ENCODE results near the gene LUC7L3.

LUC7L3 gene

DNA sequence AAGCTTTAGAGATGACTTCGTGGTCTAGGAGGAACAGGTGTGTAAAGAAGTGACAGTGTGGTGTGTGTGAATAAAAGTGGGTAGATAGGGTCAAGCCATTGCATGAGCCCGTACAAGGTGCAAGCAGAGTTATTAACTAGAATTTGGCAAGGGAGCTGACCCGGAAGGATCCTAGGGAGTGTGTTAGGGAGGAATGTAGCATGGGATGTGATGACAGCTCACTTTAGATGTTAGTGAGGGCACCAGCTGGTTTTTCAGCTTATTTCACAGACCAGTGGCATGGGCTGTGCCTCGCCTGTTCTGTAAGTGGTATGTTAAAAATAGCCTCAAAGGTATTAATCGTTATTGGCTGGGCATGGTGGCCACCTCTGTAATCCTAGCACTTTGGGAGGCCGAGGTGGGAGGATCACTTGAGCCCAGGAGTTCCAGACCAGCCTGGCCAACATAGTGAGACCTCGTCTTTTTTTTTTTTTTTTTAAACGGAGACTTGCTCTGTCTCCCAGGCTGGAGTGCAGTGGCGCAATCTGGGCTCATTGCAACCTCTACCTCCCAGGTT, 39.7 kb downstream of the LUC7L3 start:
- DNase-seq (ENCODE audit: low spot score) = no peak

DNA sequence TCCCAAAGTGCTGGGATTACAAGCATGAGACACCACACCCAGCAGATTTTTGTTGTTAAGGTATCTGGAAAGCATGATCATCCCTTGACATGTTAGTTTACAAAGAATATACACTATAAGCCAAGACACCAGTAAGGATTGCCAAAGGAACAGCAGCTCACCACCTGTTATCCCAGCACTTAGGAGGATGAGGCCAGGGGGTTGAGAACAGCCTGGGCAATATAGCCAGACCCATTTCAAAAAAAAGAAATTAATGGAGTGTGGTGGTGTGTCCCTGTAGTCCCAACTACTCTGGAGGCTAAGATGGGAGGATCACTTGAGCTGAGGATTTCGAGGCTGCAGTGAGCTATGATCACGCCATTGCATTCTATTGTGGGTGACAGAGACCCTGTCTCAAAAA, 42.8 kb downstream of the LUC7L3 start:
- no peak for DNase-seq (ENCODE audit: low spot score)

DNA sequence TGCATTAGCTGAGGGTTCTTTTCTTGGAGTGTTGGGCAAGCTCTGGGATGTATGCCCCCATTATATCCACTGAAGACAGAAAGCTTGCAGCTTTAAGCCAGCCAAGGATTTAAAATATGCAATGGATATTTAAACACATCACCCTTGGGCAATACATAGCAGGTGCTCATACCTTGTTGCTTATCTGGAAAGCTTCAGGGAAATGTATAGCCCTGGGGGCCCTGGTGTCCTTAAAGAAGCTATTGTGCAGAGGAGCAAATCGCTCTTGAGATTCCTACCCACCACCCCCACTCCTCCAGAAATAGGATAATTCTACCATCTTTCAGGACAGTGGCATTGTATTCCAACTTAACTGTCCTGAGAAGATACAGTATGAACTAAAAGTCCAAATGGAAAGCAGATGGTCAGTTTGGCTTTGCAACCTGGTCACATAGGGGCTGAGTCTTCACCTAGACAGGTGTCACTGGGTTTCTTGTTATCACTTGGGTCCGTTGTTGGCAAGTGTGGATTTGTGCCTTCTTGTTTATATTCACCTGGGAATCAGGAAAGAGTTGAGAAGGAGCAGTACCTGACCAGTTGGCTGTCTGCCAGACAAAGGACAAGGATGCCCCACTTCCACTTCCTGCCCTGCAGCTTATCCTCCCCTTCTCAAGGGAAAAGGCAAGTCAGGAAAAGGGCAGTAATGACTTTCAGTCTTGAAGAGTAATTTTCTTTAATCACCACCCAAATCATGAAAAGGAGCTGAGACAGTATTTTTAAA, 44.5 kb downstream of the LUC7L3 start:
- no peak for DNase-seq (ENCODE audit: low spot score)

DNA sequence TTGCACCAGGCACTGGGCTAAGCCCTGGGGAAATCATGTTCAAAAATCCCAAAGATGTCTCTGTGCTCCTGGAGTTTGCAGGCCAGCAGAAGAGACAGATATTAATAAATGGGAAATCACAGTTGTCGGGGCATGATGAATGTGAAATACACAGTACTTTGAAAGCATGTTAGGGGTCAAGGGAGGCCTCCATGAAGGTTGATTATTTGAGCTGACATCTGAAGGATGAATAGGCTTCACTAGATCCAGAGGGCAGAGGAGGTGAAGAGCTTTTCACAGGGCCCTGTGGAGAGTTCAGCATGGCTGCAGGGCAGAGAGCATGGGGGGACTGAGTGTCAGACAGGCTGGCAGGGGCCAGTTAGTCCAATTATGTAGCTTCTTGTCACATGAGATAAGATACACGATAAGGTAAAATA, 45.3 kb downstream of the LUC7L3 start:
- no peak for DNase-seq (ENCODE audit: low spot score)

DNA sequence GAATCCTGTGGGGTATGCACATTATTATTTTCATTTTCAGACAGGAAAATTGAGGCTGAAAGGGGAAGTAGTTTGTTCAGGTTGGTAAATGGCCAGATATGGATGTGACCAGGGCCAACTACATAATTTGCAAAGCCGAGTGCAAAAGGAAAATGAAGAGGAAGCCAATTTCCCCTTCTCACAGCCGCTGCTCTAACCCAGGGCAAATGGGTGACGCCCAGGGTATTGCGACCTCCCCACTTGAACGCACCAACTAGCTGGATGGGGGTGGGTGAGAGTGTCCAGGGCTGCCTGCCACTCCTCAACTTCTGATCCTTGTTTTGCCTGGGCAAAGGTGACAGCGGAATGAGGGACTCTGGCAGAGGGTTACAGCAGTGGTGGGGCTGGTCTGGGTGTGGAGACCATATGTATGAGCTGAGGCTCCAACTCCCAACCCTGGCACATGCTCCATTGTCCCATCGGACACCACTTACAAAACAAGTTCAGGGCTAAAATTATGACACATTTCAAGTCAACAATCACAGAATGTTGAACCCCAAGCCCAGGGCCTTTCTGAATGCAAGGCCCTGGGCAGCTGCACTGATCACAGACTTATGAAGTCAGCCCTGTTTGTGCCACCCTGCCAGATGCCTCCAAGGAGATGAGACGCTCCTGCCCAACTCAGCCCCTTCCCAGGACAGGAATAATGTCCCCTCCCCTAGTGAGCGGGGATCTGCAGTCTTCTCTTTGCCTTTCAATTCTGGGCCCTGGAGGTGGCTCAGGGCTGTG, 46.2 kb downstream of the LUC7L3 start:
- DNase-seq (ENCODE audit: low spot score) = no peak

DNA sequence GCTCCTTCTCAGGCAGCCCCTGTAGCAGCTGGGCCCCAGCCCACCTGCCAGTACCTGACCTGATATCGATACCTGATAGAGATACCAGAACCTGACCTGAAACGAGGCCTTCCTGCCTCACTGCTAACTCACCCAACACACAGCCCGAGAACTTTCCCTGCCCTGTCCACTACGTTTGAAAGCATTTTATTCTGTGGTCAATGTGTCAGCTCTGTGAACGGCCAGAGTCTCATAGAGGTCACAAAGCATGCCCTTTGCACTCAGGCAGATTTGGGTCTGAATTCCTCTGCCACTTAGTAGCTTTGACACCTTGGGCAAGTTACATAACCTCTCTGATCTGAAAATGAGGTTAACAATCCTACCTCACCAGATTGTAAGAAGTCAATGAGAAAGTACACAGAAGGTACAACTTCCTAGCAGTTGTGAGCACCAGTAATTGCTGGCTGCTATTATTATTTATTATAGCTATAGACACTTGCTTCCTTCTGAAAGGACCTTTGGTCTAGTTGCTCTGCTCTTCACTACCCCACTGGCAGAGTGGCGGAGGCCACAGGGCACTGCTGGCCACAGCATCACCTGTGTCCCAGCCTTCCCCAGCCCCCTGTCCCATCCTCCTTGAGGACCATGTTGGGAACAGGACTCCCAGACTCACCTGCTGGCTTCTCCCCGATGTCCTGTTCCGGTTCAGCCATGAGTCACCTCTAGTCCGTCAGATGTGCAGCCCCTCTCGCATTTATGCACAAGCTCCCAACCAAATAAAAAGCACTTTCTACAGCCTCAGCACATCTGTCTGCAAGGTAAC, 47.0 kb downstream of the LUC7L3 start:
- no peak for DNase-seq (ENCODE audit: low spot score)

DNA sequence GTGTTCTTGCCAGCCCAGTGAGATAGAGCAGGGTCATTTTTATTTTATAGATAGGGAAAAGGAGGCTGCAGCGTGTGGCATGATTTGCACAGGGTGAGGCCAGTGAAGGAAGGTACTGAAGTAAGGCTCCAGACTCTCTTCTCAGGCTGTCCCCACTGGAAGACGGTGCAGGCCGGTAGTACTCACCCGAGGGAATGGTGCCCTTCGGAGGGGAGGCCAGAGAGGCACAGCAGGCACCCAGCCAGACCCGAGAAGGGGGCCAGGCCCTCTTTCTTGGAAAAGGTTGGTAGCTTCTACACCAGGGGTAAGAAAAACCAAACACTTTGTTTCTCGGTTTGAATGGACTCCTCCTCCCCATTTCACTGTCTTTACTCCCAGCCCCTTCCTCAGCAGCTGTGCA, 47.6 kb downstream of the LUC7L3 start:
- DNase-seq (ENCODE audit: low spot score) = no peak

DNA sequence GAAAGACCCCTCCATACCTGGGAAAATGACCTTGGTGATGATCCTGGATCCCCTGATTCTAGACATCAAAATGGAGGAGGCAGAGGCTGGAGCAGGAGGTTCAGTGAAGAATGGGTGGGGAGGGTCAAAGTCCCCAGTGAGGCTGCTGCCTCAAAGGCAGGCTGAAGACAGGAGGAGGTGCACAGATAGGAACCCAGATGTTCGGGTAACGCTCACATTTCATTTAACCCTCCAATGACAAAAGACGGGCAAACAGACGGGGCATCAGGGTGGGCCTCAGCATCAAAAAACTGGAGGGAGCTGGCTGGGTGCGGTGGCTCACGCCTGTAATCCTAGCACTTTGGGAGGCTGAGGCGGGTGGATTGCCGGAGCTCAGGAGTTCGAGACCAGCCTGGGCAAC, 48.0 kb downstream of the LUC7L3 start, which contains the start of gene ANKRD40CL:
TSS of gene ANKRD40CL (minus strand) at position 73 of the 400 bp plus-strand sequence. CDS start 605 bp downstream, outside the sequence.
- no peak for DNase-seq (ENCODE audit: low spot score)

DNA sequence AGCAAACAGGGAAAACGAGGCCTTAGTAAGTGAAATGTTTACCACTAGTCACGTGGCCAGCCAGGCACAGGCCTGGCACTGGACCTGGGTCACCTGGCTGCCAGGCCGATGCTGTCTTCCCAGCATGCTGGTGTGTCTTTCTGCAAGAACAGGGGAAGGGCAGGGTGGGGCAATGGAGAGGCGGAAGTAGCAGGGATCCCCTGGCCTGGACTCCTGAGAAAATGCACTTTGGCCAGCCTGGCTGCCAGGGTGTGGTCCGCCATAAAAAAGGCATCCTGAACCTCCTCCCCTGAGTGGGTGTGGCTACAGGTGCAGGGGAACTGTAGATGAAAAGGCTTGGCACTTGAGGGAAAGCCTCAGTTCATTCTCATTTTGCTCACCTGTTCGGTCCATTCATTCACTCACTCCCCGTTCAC, 49.0 kb downstream of the LUC7L3 start:
- DNase-seq (ENCODE audit: low spot score) = no peak

DNA sequence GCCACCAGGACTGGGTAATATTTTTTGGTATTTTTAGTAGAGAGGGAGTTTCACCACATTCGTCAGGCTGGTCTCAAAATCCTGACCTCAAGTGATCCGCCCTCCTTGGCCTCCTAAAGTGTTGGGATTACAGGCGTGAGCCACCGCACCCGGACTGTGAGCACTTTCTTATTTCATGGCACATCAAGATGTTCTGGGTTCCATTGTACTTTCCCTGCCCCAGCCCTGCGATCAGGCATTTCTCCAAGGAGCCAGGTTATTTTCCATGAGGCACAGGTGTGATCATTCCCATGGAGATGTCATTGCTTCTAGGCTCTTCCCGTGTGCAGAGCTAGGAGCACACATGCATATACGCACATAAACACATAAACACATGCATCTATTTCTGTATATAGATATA, 50.5 kb downstream of the LUC7L3 start:
- no peak for DNase-seq (ENCODE audit: low spot score)

DNA sequence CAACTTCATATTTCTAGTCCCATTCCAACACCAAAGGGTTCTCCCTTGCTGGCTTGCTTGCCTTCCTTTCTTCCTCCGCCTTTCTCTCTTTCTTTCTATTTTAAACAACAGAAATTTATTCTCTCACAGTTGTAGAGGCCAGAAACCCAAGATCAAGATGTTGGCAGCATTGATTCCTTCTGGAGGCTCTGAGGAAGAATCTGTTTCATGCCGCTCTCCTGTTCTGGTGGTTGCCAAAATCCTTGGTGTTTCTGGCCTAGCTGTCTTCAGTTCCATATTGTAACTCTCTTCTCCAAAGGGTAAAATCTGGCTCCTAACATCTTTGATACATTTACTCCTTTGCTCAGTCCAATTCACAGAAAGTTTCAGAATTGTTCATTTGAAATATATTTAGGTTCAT, 50.9 kb downstream of the LUC7L3 start:
- no peak for DNase-seq (ENCODE audit: low spot score)

DNA sequence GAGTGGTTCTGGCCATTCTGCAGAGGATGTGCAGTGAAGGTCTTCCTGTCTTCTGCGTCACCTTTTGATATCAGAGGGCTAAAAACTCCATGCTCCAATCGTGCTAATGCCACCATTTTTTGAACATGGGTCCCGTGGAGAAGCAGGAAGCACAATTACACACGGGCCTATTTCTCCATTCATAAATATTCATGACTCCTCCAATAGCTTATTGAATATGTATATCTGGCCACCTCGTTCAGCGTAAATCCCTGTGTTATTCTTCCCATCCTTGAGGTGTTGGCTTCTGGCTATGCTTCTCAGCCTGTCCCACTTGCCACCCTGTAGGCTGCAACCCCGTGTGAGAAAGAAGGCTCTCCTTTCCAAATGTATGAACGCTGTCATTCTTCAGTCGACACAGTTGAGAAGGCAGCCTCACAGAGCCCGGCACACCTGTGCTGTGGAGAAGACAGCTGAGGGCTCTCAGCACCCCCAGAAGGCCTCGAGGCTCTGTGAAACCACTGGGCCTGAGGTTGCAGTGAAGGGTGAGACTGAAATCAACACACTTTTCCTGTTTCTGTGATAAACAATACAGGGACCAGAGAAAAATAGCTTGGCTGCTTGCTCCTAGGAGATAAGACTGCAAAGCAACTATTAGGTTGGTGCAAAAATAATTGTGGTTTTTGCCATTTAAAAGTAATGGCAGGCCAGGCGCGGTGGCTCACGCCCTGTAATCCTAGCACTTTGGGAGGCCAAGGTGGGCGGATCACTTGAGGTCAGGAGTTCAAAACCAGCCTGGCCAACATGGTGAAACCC, 52.8 kb downstream of the LUC7L3 start:
- DNase-seq (ENCODE audit: low spot score) = no peak

DNA sequence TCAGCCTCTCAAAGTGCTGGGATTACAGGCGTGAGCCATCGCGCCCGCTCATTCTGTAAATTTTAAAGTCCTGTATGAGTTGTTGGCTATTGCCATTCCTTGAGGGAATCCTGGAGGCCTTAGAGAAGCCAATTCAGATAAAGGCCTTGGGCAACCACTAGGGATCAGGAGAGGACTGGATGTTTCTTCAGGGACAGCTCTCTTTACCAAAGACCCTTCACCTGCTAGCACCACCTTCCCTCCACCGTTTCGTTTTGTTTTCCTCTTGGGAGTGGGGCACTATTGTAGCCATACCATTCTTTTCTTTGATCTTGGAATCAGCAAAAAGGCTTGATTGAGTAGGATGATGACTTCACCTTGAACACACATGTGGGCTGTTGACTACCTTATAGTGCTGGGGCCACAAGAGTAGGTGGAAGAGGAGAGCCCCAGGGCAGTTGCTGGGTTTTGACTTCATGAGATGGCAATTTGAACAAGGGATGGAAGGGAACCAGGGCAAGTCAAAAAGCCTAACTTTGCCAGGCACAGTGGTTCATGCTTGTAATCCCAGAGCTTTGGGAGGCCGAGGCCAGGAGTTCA, 54.9 kb downstream of the LUC7L3 start:
- no peak for DNase-seq (ENCODE audit: low spot score)

DNA sequence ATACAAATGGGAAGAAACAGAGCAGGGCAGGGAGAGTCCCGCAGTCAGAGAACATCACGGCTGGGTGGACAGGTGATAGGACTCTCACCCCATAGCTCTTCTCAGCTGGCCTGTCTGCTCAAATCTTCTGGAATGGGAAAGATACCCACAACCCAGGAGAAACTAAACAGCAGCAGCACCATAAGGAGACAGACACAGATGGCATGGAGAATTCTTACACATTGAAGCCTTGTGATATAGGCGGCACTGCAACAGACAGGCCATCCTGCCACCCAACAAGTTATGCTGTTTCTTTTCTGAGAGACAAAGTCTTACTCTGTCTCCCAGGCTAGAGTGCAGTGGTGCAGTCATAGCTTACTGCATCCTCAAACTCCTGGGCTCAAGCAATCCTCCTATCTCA, 56.5 kb downstream of the LUC7L3 start:
- no peak for DNase-seq (ENCODE audit: low spot score)

DNA sequence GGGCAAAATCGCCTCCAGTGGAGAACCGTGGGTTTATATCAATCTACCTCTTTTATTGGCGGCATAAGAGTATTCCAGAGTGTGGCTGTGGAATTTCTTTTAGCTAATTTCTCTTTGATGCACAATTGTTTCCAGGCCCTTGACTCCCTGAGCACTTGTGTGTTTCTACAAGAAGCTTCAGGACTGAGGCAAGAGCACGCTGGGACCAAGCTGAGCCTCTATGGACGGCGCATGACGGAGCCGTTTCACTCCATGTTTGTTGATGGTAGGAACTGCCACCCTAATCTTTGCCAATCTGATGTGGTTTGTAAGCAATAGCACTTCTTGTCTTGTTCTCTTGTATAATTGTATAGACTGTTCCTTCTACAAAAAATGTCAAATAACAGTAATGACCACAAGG, 59.1 kb downstream of the LUC7L3 start:
- DNase-seq (ENCODE audit: low spot score) = no peak

DNA sequence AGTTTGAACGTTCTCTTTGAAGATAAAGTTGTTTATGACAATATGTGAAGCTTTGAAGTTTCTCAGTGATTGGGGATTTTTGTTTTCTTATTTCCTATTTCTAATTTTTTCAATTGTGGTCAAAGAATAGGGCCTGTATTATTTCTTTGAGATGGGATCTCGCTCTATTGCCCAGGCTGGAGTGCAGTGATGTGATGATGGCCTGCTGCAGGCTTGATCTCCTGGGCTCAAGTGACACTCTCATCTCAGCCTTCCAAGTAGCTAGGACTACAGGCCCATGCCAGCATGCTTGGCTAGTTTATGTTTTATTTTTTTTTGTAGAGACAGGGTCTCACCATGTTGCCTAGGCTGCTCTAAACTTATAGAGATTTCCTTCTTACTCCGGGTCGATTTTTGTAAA, 59.6 kb downstream of the LUC7L3 start:
- DNase-seq (ENCODE audit: low spot score) = no peak

DNA sequence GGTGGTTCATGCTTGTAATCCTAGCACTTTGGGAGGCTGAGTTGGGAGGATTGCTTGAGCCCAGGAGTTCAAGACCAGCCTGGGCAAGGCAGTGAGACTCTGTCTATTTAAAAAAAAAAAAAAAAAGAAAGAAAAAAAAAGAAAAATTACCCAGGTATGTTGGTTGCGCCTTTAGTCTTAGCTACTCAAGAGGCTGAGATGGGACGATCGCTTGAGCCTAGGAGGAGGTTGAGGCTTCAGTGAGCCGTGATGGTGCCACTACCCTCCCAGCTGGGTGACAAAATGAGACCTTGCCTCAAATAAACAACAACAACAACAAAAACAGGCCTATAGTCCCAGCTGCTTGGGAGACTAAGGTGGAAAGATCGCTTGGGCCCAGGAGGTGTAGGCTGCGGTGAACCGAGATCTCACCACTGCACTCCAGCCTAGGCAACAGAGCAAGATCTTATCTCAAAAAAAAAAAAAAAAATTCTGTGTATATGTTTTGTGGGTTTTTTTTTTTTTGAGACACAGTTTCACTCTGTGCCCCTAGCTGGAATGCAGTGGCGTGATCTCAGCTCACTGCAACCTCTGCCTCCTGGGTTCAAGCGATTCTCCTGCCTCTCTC, 60.4 kb downstream of the LUC7L3 start:
- no peak for DNase-seq (ENCODE audit: low spot score)

DNA sequence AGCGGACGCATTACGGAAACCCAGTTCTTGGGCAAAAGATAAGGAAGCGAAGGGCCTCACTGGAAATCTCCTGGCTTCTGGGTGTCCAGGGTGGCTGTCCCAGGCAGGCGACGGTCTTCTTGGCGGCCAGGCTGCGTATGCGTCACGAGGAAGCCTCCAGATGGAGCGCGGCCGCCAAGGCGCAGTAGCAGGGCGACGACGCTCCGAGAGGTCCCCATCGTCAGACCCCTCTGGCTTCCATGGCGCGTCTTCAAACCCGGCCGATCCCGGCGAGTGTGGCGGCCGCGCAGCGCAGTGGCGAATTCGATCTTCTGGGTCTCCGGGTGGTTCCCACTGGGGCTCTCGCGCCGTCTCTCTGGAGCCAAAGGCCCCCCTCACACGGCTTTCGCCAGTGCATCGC, 61.8 kb downstream of the LUC7L3 start:
- DNase-seq (ENCODE audit: low spot score) = no peak

DNA sequence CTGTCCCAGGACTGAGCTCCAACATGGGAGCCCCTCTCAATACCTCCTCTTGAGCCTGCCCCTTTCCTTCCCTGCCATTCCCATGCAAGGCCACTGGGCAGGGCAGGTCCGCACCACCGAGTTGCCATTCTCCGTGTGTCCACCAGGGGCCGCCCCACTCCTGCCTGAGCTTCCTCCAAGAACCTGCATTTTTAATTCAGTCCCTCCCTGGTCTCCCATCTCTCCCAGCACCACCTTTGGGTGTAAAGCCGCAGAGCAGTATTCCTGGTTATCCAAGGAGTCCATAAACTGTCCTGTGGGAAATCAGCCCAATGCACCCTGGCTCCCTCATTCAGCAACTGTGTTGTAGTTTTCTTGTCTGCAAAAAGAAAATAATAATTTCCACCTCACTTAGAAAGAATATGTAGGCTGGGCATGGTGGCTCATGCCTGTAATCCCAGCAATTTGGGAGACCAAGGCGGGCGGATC, 63.8 kb downstream of the LUC7L3 start:
- DNase-seq (ENCODE audit: low spot score) = peak; percentile 86

DNA sequence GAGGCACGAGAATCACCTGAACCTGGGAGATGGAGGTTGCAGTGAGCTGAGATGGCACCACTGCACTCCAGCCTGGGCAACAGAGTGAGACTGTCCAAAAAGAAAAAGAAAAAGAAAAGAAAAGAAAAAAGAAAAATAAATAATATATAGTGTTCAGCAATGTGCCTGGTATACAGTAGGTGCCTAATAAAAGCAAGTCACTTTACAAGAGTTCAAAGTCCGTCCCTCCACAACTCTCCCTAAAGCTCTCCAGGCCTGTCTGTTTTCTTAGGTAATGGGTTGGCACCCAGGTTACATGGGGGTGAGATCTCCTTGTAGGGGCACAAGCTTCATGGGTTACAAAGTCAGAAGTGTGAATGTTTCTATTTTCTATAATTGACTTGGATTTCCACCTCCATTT, 64.5 kb downstream of the LUC7L3 start:
- DNase-seq (ENCODE audit: low spot score) = no peak

DNA sequence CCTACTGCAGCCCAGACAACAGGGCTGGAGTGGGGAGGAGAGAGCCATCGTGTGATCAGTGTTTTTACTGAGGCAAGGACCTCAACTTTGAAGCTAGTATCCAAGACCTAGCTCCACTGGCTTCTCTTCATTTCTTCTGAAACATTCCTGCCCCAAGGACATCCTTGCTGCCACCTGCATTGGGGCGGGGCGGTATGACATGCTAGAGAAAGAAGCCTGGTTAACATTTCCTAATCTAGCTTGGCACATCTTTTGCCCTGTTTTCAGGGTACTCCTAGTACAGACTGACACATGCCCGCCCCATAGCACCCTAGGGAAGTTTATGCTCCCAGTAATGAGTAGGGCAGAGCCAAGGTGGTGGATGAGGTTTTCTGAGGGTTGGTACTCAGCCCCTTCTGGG, 65.7 kb downstream of the LUC7L3 start:
- DNase-seq (ENCODE audit: low spot score) = no peak

All from RKO (cell line).